Measurements from ENCODE around the gene ATP9B.
"Not testable (repeated sequence)": the region's sequence is repeated elsewhere in the genome, so short reads cannot be mapped to it uniquely, and the experiment has no call there.

The ATP9B gene

GRCh38 chr18:79371561-79372121 is 302.4 kb downstream of the ATP9B start:
- DNase-seq: no peak

- no peak for DNase-seq
Measured at GRCh38 chr18:79372461-79372860, 303.3 kb downstream of the ATP9B start.

- DNase-seq: no peak
Measured at GRCh38 chr18:79372991-79373390, 303.8 kb downstream of the ATP9B start.

GRCh38 chr18:79373736-79374135 is 304.5 kb downstream of the ATP9B start:
- DNase-seq: no peak

GRCh38 chr18:79374408-79375171 is 305.4 kb downstream of the ATP9B start:
- no peak for DNase-seq

GRCh38 chr18:79375441-79376154 is 306.4 kb downstream of the ATP9B start:
- DNase-seq: no peak

- DNase-seq: not testable (repeated sequence)
Measured at GRCh38 chr18:79376661-79377060, 307.5 kb downstream of the ATP9B start.

GRCh38 chr18:79377187-79377891 is 308.1 kb downstream of the ATP9B start:
- no peak for DNase-seq

- DNase-seq: peak; percentile 32
Measured at GRCh38 chr18:79378536-79379250, 309.5 kb downstream of the ATP9B start.

- DNase-seq: no peak
Measured at GRCh38 chr18:79379251-79379905, 310.2 kb downstream of the ATP9B start.

GRCh38 chr18:79379931-79380815 is 311.0 kb downstream of the ATP9B start:
- no peak for DNase-seq

GRCh38 chr18:79380816-79381806 is 311.9 kb downstream of the ATP9B start:
- peak; percentile 23 for DNase-seq

- no peak for DNase-seq
Measured at GRCh38 chr18:79381811-79382311, 312.7 kb downstream of the ATP9B start.

GRCh38 chr18:79382681-79383387 is 313.6 kb downstream of the ATP9B start:
- DNase-seq: no peak

- no peak for DNase-seq
Measured at GRCh38 chr18:79383388-79384056, 314.3 kb downstream of the ATP9B start.

GRCh38 chr18:79384151-79384807 is 315.1 kb downstream of the ATP9B start:
- no peak for DNase-seq

GRCh38 chr18:79384834-79385233 is 315.6 kb downstream of the ATP9B start:
- DNase-seq: no peak

- no peak for DNase-seq
Measured at GRCh38 chr18:79385326-79385707, 316.1 kb downstream of the ATP9B start.

All from NCI-H1105 (cell line).